Smooth muscle cell (in vitro differentiated cells): ENCODE results near the gene IL3RA. TPM values are rescaled to one million over a fixed set of nuclear protein-coding genes. Genes with fewer than 3 reads are reported as not detected.

Source experiments
- DNase-seq: peaks from one replicate; lab custom pipeline; 2025; ENCODE audit not compliant: unreplicated experiment; lab: John Stamatoyannopoulos, UW
- H2AFZ ChIP-seq: fragments of 200-600 bp; sonication (generic); 2 replicates; pipeline ENCODE4 v1.6.0; 2016; ENCODE audit warnings: antibody characterized with exemption, low read depth, mild to moderate bottlenecking
- H3F3A ChIP-seq: fragments of 200-600 bp; sonication (generic); 2 replicates; pipeline ENCODE4 v1.6.0; 2017; ENCODE audit warnings: antibody characterized with exemption, low read depth
- H3K27ac ChIP-seq: fragments of 200-600 bp; sonication (generic); 2 replicates; pipeline ENCODE4 v1.5.1; 2016; ENCODE audit warnings: low read depth, mild to moderate bottlenecking
- H3K27me3 ChIP-seq: fragments of 200-600 bp; sonication (generic); 2 replicates; pipeline ENCODE4 v1.6.1; 2016; ENCODE audit warnings: low read depth, mild to moderate bottlenecking
- H3K36me3 ChIP-seq: fragments of 200-600 bp; sonication (generic); 2 replicates; pipeline ENCODE4 v1.5.1; 2016; ENCODE audit warnings: low read depth
- H3K4me1 ChIP-seq: fragments of 200-600 bp; sonication (generic); 2 replicates; pipeline ENCODE4 v1.5.1; 2016; ENCODE audit warnings: low read depth
- H3K4me2 ChIP-seq: fragments of 200-600 bp; sonication (generic); 2 replicates; pipeline ENCODE4 v1.6.0; 2016; ENCODE audit warnings: mild to moderate bottlenecking
- H3K4me3 ChIP-seq: fragments of 200-600 bp; sonication (generic); 2 replicates; pipeline ENCODE4 v1.5.1; 2016; ENCODE audit warnings: mild to moderate bottlenecking
- H3K79me2 ChIP-seq: fragments of 200-600 bp; sonication (generic); 2 replicates; pipeline ENCODE4 v1.6.0; 2016; ENCODE audit warnings: low read depth, mild to moderate bottlenecking
- H3K9ac ChIP-seq: fragments of 200-600 bp; sonication (generic); 2 replicates; pipeline ENCODE4 v1.6.0; 2016; ENCODE audit warnings: low read depth
- H3K9me3 ChIP-seq: fragments of 200-600 bp; sonication (generic); replicated peaks from 2 replicates; pipeline ENCODE4 v1.5.1; 2016; ENCODE audit warnings: low read depth
- H4K20me1 ChIP-seq: fragments of 200-600 bp; sonication (generic); 2 replicates; pipeline ENCODE4 v1.6.0; 2016; ENCODE audit warnings: low read depth
- WGBS: methylation state at CpG from one replicate; pipeline ENCODE4 v1.1.7; 2016; ENCODE audit warnings: low lambda C conversion rate; 5-methylcytosine and 5-hydroxymethylcytosine counted together
- polyA plus RNA-seq: library from polyadenylated mRNA; unstranded; fragments of >200 nt; fragmentation: Nextera tagmentation; extraction: Ambion mirVana; gene quantifications from 2 replicates; pipeline ENCODE4 v1.2.1, GENCODE V29; 2016
- total RNA-seq: library from RNA; depleted of rRNA; stranded (reverse); fragments of >200 nt; gene quantifications from 2 replicates; pipeline ENCODE4 v1.2.3, GENCODE V29; 2014
- TF ChIP-seq, protein P1 (sequence below): fragments of 200-600 bp; sonication (generic); IDR thresholded peaks from 2 replicates; pipeline ENCODE4 v1.5.1; 2017; ENCODE audit warnings: borderline replicate concordance, mild to moderate bottlenecking, antibody characterized with exemption; ENCODE audit not compliant: insufficient read depth, poor library complexity, severe bottlenecking

Gene IL3RA
- total and polyA plus RNA-seq, 2 experiments from 2014 or later: 0.24 TPM; not detected in 1

DNA sequence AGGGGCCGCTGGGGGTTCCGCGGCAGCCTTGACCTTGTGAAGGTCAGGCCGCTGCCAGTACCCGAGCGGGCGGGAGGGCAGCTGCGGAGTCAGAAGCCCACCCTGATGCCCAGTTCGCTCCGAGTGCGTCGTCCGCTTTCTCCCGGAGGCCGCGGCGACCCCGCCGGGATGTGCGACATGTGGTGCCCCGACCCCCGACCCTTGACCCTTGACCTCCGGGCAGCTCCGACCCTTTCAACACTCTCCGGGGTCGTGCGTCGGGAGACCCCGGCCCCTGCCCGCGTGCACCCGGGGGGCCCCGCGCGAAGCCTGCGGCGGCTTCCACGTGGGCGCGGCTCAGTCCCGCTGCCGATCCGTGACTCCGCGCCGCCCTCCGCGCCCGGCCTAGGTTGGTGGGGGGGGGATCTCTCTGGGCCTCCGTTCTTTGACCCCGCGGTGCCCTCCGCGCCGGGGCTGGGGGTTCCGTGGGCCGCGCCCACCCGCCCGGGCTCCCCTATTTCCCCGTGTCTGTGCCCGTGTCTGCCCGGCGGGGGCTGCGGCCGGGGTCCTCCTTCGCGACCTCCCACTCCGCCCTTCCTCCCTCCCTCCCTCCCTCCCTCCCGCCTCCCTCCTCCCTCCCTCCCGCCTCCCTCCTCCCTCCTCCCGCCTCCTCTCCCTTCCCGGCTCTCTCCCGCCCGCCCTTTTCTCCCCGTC, 55.9 kb downstream of the IL3RA start:
- WGBS: under 1% methylated on average over 52 of the region's 76 CpGs

DNA sequence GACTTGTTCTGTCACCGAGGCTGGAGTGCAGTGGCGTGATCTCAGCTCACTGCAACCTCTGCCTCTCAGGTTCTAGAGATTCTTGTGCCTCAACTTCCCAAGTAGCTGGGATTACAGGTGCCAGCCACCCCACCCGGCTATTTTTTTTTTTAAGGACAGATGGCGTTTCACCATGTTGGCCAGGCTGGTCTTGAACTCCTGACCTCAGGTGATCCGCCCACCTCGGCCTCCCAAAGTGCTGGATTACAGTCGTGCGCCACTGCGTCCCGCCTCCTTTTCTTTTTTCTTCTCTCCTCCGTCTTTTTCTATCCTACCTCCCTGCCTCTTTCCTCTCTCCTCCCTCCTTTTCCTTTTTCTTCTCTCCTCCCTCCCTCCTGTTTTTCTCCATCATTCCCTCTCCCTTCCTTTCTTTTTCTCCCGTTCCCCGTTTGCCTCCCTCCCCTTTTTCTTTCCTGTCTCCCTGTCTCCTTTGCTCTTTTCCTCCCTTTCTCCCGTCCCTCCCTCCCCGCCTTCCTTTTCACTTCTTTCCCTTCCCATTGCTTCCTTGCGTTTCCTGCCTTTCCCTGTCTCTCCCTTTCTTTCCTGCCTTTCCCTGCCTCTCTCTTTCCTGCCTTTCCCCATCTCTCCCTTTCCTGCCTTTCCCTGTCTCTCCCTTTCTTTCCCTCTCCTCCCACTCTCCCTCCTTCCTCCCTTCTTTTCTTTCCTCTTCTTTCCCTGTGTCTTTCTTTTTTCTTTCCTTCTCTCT, 57.5 kb downstream of the IL3RA start:
- Histone ChIP-seq H3K9ac (no peak overlapping the region), H4K20me1 (peaks cover 34% of the 10 kb centered on the region), H3K4me3 (no peak overlapping the region), H3K36me3 (peaks cover 10% of the 10 kb centered on the region), H2AFZ (no peak overlapping the region), H3K4me1 (peaks cover 15% of the 10 kb centered on the region), H3K27ac (peak overlapping the region; percentile 24), H3K79me2 (peaks cover 32% of the 10 kb centered on the region), H3K9me3 (no peaks in the 10 kb centered on the region), H3F3A (peaks cover 16% of the 10 kb centered on the region), H3K4me2 (peak overlapping the region; percentile 98), H3K27me3 (no peaks in the 10 kb centered on the region)
- DNase-seq: no peak
- TF ChIP-seq, protein P1, sequence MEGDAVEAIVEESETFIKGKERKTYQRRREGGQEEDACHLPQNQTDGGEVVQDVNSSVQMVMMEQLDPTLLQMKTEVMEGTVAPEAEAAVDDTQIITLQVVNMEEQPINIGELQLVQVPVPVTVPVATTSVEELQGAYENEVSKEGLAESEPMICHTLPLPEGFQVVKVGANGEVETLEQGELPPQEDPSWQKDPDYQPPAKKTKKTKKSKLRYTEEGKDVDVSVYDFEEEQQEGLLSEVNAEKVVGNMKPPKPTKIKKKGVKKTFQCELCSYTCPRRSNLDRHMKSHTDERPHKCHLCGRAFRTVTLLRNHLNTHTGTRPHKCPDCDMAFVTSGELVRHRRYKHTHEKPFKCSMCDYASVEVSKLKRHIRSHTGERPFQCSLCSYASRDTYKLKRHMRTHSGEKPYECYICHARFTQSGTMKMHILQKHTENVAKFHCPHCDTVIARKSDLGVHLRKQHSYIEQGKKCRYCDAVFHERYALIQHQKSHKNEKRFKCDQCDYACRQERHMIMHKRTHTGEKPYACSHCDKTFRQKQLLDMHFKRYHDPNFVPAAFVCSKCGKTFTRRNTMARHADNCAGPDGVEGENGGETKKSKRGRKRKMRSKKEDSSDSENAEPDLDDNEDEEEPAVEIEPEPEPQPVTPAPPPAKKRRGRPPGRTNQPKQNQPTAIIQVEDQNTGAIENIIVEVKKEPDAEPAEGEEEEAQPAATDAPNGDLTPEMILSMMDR: no peak
- 77% methylated on average over 12 of the region's 16 CpGs for WGBS

More for the DNA sequence above, 55.9 kb downstream of the IL3RA start:
- DNase-seq: no peak
- H3K4me2 ChIP-seq: peak overlapping the region; percentile 98
- peak overlapping the region; percentile 87 for H3K9ac ChIP-seq
- H4K20me1 ChIP-seq: peaks cover 49% of the 10 kb centered on the region
- H3K27ac ChIP-seq: peak overlapping the region; percentile 93
- peaks cover 16% of the 10 kb centered on the region for H3F3A ChIP-seq
- TF ChIP-seq, protein P1: no peak
- H3K79me2 ChIP-seq: peaks cover 47% of the 10 kb centered on the region
- peak overlapping the region; percentile 66 for H2AFZ ChIP-seq
- H3K27me3 ChIP-seq: no peaks in the 10 kb centered on the region
- peaks cover 15% of the 10 kb centered on the region for H3K4me1 ChIP-seq
- no peaks in the 10 kb centered on the region for H3K9me3 ChIP-seq
- H3K4me3 ChIP-seq: peak overlapping the region; percentile 100
- H3K36me3 ChIP-seq: peaks cover 11% of the 10 kb centered on the region

- peaks cover 25% of the 10 kb centered on the region for H4K20me1 ChIP-seq
- no peaks in the 10 kb centered on the region for H3K9me3 ChIP-seq
- no peak overlapping the region for H3K4me2 ChIP-seq
- peaks cover 2% of the 10 kb centered on the region for H3K36me3 ChIP-seq
- peak overlapping the region; percentile 24 for H3K27ac ChIP-seq
- no peak overlapping the region for H3K4me3 ChIP-seq
- H3F3A ChIP-seq: peaks cover 12% of the 10 kb centered on the region
- peaks cover 23% of the 10 kb centered on the region for H3K79me2 ChIP-seq
- H3K27me3 ChIP-seq: no peaks in the 10 kb centered on the region
- TF ChIP-seq, protein P1: no peak
- WGBS: 94% methylated on average over 22 of the region's 22 CpGs
- no peak for DNase-seq
- no peak overlapping the region for H2AFZ ChIP-seq
- no peak overlapping the region for H3K9ac ChIP-seq
- peaks cover 15% of the 10 kb centered on the region for H3K4me1 ChIP-seq
Measured at GRCh38 chrX:1394731-1395501, 58.3 kb downstream of the IL3RA start.
